HTR-8/SVneo (cell line): Measurements from ENCODE around the gene SMPDL3B.

Source experiments
- DNase-seq: peaks from one replicate; pipeline ENCODE4 v3.0.0; 2011; ENCODE audit warnings: low spot score, mixed read lengths; ENCODE audit not compliant: insufficient read length
- FAIRE-seq: peaks from 2 replicates; lab custom pipeline; 2011; peaks lifted over from hg19 to GRCh38; lab: Jason Lieb, UNC

The SMPDL3B gene

DNA sequence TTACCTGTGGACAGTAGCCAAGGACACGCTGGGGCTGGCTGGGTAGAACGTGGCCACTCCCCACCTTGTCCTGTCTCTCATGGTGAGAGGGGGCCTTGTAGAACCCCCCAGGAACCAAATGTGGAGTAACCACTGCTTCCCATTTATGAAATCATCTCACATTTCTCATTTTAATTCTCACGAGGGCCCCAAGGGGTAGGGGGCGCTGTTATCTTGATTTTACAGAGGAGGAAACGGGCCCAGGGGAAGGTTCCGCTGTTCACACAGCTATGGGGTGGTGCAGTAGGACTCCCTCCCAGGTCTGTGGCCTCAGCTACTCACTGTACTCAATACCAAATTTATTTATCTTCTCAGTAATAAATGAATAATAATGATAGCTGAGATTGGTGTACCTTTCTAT lies 5.5 kb downstream of the SMPDL3B start:
- DNase-seq (peak; percentile 40), FAIRE-seq (no peak)

DNA sequence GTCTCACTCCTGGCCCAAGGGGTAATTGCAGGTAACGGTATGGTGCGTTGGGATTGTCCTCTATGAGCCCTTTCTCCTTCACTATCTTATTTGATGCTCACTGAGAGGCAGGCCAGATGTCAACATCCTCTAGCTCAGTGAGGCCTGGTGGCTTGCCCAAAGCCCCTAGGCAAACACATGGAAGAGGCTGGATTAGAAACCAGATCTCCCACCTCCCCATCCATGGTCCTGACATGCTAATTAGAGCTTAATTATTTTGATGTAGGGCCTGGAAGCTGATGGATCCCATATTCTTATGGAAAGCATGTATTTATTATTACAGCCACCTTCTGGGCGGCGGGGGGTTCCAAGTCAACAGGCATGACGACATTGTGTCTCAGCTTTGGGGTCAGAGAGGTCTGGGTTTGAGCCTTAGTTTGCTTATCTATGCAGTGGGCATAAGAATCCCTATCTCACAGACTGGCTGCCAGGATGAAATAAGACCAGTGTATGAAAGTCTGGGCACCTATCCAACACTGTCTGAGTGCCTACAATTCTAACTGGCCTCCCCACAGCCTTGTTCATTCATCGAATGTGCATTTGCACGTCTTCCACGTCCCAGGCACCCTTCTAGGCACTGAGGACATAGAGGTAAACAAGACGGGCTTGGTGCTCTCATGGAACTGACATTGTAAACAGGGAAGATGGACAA lies 6.2 kb downstream of the SMPDL3B start:
- no peak for DNase-seq
- FAIRE-seq: no peak

DNA sequence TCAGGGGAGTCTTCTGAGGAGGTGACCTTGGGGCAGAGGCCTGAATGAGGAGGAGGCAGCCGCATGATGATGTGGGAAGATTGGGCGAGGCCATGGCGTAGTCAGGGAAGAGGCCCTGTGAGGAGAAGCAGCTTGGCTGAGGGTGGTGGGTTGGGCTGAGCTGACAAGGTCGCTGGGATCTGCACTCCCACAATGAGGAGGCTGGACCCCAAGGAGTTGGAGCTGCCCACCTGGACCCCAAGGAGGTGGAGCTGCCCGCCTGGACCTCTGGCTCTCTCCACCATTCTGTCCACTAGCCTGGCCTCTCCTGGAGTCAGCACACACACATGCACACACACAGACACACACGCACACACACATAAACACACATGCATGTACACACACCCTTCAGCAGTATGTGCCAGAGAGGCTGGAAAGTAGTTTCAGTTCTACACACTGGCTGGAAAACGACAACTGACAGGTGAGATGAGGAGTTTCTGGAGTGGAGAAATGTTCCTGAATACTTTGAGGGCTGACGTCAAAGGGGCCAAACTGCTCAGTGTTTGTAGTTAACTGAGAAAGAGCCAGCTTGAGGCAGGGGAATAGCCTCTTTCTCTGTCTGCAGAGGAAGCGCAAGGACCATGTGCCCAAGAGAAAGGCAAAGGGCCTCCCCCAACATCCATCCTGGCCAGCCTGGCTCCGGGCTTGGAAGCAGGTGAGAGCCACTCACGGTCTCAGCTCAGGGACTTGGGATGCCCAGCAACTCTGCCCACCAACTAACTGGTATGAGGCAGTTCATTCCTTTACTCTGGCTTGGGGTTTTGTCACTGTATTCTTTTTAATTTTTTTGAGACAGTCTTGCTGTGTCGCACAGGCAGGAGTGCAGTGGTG lies 7.1 kb downstream of the SMPDL3B start:
- no peak for DNase-seq
- FAIRE-seq: no peak

DNA sequence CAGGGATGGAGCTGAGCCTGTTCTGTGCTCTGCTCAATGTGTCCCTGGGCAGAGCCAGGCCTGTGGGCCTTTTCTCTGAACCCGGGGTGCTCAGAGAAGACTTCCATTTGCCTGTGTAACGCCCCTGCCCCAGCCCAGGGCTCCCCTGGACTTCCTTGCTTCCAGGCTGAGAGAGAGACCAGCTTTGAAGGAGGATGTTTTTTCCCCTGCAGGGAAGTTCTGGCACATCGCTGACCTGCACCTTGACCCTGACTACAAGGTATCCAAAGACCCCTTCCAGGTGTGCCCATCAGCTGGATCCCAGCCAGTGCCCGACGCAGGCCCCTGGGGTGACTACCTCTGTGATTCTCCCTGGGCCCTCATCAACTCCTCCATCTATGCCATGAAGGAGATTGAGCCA lies 10.2 kb downstream of the SMPDL3B start:
- FAIRE-seq (no peak), DNase-seq (no peak)

DNA sequence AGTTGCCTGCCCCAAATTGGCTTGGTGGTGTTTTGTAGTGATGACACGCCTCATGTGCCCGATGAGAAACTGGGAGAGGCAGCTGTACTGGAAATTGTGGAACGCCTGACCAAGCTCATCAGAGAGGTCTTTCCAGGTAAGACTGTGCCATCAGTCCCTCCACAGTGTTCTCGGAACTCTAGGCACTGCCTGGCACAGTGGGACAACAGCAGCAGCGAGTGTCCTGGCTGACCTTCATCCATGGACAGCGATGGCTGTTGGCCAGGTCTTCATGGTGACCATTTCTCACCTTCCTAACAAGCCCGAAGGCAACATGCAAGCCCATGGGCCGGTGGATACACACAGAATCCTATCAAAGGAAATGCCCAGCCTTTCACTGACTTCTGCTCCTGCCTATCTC lies 14.2 kb downstream of the SMPDL3B start:
- FAIRE-seq: no peak

DNA sequence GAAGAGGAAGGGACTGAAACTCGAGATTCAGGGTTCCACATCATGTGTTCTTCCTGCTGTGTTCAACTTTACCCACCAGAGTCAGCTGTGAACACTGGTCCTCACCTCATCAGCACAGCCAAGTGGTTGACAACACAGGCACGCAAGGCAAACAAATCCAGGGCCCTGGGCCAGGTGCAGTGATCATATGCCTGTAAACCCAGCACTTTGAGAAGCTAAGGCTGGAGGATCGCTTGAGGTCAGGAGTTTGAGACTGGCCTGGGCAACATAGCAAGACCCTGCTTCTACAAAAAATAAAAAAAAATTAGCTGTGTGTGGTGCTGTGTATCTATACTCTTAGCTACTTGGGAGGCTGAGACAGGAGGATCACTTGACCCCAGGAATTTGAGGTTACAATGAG lies 16.6 kb downstream of the SMPDL3B start:
- FAIRE-seq: no peak
- no peak for DNase-seq

More for the DNA sequence above, 14.2 kb downstream of the SMPDL3B start:
- DNase-seq: no peak

DNA sequence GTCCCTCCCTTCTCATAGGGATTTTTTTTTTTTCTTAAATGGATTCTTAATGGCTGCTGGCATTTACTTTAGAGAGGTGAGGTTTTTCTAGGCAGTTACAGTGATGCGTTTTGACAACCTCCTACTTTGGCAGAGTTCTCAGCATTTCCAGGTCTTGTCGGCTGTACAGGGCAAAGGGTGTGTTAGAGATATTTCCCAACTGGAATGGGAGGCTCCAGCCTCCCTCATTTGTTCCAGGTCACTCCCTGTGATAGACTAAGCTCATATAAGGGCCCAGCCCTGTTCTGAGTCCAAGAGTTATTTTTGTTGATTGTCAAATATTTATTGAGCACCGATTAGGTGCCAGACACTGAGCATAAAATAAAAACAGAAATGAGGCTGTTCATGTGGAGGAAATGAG lies 17.3 kb downstream of the SMPDL3B start:
- DNase-seq: no peak

DNA sequence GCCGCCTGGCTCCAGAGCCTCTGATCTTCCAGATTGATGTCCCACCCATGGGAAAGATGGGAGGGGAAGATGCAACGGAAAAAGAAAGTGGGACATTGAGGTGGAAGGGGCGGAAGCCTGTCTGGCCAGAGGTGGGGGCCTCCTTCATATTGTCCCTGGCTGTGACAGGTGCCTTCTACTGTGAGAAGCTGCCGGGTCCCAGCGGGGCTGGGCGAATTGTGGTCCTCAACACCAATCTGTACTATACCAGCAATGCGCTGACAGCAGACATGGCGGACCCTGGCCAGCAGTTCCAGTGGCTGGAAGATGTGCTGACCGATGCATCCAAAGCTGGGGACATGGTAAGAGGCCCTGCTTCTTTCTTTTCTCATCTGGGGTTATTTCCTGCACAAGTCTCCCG lies 19.4 kb downstream of the SMPDL3B start:
- no peak for DNase-seq
- FAIRE-seq: no peak

More for the DNA sequence above, 17.3 kb downstream of the SMPDL3B start:
- no peak for FAIRE-seq

DNA sequence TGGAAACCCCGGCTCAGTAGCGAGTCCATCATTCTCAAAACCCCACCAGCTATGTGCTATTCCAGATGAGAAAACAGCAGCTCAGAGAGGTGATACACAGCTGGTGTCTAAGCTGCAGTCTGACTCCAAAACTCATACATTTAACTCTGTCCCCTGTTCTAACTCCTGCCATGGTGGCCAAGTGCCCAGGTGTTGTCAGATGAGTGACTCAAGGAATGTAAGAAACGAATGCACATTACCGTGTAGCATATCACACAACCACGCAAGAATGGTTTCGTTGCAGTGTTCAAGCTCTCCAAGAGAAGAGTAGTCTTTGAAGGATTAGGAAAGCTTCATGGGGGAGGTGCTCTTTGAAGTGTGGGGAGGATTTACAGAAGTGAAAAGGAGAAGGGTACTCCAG lies 20.3 kb downstream of the SMPDL3B start:
- no peak for FAIRE-seq

DNA sequence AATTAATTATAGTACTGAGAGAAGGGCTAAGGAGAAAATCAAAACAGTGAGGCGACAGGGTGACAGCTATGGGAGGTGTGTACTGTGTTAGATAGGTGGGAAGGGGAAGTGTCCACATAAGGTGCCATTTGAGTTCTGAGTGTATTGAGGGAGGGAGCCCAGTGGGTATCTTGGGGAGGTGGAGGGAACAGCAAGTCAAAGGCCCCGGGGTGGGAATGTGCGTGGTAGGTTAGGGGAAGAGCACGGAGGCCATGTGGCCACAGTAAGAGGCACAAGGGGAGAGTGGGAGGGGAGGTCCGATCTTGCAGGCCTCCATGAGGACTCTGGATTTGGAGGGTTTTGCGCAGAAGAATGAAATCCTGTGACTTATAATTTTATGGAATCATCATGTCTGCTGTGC lies 22.0 kb downstream of the SMPDL3B start:
- no peak for DNase-seq
- no peak for FAIRE-seq

More for the DNA sequence above, 20.3 kb downstream of the SMPDL3B start:
- DNase-seq: no peak

DNA sequence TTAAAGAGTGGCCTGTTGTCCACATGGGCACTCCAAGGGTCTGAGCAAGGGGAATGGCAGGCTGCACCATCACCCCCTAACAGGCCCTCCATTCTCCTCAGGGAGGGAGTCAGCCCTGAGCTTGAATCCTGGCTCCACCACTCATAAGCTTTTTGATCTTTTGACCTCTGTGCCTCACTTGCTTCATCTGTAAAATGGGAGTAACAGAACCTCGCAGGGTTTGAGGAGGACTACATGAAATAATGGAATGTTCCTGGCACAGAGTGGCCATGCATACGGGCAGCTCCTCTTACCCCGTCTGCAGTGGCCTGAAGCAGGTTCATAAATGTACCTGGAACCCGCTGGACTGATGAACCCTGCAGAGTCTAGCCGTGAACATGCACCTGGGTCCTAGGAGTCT lies 22.9 kb downstream of the SMPDL3B start:
- FAIRE-seq (no peak), DNase-seq (no peak)

DNA sequence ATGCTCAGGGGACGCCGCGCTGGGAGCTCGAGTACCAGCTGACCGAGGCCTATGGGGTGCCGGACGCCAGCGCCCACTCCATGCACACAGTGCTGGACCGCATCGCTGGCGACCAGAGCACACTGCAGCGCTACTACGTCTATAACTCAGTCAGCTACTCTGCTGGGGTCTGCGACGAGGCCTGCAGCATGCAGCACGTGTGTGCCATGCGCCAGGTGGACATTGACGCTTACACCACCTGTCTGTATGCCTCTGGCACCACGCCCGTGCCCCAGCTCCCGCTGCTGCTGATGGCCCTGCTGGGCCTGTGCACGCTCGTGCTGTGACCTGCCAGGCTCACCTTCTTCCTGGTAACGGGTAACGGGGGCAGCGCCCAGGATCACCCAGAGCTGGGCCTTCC lies 23.7 kb downstream of the SMPDL3B start:
- DNase-seq (no peak), FAIRE-seq (no peak)

DNA sequence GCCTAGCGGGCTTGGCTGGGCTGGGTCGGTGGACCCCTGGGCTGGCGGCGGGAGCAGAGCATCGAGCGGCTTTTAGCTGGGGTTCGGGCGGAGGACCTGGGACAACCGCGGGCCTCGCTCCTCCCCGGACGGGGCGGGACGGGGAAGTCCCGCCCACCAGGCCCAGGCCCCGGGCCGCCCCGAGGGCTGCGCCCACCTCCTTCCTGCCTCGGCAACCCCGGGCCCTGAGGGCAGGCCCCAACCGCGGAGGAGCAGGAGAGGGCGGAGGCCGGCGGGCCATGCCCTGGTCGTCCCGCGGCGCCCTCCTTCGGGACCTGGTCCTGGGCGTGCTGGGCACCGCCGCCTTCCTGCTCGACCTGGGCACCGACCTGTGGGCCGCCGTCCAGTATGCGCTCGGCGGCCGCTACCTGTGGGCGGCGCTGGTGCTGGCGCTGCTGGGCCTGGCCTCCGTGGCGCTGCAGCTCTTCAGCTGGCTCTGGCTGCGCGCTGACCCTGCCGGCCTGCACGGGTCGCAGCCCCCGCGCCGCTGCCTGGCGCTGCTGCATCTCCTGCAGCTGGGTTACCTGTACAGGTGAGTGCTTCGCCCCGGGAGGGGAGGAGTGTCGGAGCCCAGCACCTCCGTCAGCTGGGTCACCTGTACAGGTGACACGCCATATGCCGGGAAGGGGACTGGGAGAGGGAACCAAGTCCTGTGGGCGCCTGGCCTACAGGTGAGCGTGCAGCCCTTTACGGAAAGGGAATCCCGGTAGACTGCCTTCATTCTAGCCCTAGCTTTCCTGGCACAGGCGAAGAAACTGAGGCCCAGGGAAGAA lies 25.2 kb downstream of the SMPDL3B start, which contains the start of gene XKR8:
TSS of gene XKR8 (plus strand) at position 182 of the 812 bp plus-strand sequence. CDS start at position 279, 97 bp downstream.
- DNase-seq: peak; percentile 88
- peak; percentile 57 for FAIRE-seq

DNA sequence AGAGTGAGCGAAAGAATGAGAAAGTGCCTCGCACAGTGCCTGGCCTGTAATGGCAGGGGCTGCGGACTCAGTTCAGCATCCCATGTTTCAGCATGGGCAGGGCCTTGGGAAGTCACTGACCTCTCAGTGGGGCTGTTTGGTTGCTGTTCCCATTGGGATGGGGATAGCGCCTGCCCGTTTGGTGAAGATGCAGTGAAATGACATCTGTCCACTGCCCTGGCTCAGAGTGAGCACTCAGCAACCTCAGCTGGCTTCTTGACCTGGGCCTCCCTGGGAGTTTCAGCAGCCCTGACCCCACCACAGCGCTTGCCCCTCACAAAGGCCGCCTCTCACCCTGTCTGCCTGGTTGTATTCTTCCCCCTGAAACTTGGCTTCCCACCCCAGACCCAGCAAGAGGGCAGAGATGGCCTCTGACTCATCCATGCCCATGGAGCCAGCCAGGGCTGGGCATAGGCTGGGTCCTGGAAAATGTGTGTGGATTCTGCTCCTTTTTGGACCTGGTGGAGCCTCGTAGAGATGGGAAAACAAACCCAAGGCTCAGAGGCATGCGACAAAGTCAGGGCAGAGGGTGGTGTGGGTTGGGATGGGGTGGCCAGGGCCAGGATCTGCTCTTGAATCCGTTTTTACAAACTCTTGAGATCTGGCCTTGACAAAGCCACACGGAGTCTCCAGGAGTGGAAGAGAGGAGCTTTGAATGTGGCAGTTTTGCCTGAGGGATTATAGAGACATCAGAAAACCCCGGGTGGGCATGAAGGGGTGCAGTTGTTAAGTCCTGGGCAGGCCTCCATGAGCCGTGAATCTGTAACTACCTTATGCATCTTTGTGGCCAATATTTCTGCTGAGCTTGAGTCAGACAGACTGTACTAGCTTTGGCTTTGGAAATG lies 26.2 kb downstream of the SMPDL3B start:
- FAIRE-seq: no peak
- DNase-seq: no peak

DNA sequence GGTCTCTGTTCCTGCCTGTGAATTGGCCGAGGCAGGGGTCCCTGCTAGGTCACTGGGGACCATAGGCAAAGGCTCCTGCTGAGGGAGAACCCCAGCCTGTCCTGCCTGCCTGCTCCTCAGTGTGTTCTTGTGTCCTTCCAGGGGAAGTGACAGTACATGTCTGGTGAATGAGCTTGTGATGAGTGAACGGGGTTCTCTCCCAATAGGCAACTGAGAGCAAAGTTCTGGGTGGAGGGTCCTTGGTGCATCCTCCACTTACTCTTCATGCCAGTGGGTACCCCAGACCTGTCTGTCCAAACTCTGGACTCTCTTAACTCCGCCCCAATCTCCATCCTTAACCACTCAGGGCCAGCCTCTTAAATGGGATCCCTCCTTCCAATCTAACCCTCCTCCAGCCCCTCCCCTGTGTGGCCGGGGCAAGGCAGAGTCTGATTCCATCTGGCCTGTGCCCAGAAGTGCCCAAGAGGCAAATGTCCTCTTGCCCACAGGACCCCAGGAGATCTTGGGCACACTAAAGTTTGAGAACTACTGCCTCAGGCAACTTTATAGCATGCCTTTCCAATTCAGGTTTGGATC lies 26.9 kb downstream of the SMPDL3B start:
- DNase-seq: no peak
- no peak for FAIRE-seq

DNA sequence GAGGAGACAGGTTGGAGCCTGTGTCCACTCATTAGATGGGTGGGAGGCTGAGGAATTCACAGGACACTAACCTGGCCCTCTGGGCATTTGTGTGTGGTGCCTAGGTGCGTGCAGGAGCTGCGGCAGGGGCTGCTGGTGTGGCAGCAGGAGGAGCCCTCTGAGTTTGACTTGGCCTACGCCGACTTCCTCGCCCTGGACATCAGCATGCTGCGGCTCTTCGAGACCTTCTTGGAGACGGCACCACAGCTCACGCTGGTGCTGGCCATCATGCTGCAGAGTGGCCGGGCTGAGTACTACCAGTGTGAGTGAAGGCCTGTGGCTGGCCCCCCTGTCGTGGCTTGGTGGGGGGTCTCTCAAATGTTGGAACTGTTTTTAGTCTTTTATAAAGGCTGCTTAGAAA lies 28.6 kb downstream of the SMPDL3B start:
- no peak for DNase-seq
- FAIRE-seq: no peak

DNA sequence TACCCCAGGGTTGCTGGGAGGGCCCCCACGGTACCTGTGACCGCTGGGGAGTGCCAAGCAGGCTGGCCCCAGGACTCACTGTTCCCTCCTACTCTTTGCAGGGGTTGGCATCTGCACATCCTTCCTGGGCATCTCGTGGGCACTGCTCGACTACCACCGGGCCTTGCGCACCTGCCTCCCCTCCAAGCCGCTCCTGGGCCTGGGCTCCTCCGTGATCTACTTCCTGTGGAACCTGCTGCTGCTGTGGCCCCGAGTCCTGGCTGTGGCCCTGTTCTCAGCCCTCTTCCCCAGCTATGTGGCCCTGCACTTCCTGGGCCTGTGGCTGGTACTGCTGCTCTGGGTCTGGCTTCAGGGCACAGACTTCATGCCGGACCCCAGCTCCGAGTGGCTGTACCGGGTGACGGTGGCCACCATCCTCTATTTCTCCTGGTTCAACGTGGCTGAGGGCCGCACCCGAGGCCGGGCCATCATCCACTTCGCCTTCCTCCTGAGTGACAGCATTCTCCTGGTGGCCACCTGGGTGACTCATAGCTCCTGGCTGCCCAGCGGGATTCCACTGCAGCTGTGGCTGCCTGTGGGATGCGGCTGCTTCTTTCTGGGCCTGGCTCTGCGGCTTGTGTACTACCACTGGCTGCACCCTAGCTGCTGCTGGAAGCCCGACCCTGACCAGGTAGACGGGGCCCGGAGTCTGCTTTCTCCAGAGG lies 31.8 kb downstream of the SMPDL3B start:
- no peak for FAIRE-seq
- no peak for DNase-seq

DNA sequence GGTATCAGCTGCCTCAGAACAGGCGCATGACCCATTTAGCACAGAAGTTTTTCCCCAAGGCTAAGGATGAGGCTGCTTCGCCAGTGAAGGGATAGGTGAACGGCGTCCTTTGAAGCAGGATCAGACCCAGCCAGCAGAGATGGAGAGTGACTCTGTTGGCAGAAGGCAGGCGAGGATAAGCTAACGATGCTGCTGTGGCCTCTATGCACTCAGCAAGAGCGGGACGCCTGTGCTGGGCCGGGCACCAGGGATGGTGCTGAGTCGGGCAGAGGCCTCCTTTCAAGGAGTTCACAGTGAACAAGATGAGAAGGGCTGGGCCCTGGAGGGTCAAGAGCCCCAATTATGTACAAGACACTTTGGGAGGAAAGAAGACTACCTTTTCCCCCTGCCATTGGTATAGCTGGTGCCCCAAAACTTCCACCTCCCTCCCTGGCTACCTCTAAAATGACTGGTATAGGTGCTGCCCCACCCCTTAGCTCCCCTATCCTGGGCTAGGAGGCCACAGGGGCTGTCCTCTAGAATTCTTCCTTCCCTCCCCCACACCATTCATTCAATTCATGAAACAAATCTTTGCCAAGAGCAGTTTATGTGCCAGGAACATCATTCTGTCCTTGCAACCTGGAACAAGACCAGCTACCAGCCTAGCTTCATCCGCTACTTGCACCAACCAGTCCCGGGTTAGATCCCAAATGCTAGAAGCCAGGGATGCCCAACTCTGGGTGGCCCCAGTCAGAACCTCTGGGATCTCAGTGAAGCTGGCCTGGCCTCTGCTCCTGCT lies 32.5 kb downstream of the SMPDL3B start:
- DNase-seq (no peak), FAIRE-seq (no peak)
